GM21526 (cell line): ENCODE results near the gene LRP2.
"Not testable (repeated sequence)": the region's sequence is repeated elsewhere in the genome, so short reads cannot be mapped to it uniquely, and the experiment has no call there.

Experiments
- ATAC-seq: cut with Tn5 transposase; IDR thresholded peaks from one replicate; pipeline ENCODE4 v1.9.1; 2021; ENCODE audit warnings: moderate library complexity; ENCODE audit not compliant: unreplicated experiment, low FRiP score

LRP2 gene

DNA sequence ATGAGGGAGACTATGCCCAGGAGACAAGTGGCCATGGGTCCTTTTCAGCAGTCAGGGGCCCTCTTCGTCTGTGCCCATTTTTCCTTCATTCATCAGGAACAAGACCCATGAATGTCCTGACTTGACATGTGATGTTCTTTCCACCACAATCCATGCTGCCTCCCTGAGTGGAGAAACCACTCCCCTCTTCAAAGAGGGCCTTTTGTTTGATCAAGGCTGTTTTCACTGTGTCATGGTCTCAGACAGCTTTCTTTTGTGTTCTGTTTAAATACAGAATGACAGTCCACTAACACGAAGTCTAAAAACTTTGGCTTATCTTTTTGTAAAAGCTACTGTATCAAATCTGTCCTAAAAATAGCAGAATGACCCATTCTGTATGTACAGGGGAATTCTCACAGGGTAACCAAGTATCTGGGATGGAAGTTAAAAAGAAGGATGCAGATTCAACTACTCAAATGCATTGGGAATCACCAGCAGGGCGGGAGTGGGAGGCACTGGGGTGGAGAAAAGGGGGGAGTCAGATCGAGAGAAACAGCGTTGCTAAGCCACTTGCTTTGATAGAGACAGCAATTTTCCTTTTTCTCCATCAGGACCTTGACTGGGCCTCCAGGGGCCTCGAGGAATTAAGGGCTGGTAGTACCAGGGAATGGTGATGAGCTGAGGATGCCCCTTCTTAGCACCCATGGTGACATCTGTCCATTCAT lies 13.9 kb downstream of the LRP2 start:
- no peak for ATAC-seq

DNA sequence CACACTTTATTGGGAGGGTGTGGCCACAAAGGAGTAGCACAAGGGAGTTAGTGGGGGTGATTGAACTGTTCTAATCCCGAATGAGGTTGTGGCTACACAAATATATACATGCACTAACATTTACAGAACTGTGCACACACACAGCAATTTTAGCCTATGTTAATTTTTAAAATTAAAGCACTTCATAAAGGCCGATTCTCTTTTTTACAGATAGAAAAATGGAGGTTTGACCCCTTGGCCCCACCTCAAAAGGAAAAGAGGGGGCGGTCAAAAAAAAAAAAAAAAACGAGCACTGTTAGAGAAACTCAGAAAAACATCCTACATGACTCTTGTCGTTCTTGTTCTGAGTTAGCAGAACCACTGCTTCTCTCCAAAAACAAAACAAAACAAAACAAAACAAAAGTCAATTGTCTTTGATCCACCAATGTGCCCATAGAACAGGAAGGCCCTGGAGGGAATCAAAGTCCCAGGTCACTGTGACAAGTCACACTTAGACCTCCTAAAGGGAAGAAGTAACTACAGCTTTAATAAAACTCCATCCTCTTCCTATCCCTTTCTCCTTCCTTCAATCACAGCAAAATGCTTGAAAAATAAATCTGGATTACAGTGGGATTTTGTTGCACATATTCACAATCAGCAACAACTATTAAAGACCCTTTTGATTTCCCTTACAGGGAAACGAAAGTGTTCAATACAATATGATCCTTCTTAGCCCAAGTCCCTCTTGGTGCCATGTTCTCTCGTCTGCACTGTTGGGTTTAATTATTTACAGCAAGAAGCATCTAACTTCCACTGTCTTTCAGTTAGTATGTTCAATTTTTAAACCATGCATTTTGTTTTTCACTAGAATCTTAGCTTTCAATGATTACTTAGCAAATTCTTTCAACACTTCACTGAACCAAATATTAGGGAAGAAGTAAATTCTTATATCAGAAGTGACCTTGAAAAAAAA lies 16.6 kb downstream of the LRP2 start:
- no peak for ATAC-seq

DNA sequence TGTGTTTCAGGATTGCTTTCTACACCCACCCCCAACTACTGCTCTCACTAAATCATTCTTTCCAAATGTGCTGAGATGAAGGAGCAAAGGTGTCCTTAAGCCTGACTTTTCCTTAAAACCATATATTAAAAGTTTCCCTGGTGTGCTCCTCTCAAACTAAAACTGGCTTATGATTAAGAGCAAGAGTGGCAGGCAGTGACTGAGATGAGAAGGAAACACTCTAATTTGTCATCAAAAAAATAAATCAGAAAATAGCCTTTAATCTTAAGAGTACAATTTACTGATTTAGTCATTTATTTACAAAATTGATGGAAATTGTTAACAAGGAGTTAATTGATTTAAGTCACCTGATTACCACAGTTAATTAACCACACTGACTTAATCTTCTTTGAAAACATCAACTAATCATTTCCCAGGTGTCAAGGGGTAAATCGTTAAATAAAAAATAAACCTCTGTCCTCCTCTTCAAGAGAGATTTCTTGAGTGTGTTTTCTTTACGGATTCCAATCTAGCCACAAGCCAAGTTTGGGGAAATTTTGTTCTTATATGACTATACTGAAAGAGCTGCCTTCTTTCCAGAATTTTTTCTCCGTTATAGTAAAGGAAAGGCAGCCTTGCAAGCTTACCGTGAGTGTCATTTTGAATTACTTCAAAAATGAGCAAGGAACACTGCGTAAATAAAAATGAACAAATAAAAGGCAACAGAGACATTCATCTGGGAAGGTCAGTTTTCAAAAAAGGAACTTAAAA lies 17.4 kb downstream of the LRP2 start:
- ATAC-seq, result no peak

DNA sequence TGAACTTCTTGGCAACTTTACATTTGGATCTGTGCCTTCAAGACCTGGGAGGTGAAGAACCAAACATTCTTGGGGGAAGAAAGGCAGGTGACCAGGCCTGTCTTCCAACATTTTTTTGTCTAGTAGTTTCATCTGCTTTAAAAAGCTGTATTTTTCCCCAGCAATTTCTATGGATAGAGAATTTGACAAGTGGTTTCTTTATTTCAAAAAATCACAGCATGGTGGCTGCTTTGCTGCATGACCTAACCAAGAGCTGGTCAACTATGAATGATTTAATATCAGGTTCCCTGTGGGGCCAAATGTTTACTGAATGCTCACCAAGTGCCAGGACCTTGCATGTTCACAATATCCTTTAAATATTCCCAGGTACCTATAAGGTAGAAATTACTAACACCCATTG lies 19.1 kb downstream of the LRP2 start:
- no peak for ATAC-seq

DNA sequence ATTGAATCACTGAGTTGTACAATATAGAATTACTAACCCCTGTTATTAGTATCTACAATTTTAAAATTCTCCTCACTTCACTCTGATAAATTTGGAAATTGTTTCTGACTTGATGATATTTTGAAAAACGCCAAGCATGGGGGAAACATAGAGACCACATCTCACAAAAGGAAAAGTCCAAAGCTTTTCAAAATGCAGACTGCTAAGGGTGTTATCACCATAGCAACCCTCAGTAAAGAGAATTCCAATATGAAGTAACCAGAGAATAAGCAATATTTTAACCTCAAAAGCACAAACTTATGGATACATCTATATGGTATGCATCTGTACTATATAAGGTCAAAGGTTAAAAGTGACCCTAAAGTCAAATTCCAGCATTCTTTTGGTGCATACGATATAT lies 22.7 kb downstream of the LRP2 start:
- no peak for ATAC-seq

DNA sequence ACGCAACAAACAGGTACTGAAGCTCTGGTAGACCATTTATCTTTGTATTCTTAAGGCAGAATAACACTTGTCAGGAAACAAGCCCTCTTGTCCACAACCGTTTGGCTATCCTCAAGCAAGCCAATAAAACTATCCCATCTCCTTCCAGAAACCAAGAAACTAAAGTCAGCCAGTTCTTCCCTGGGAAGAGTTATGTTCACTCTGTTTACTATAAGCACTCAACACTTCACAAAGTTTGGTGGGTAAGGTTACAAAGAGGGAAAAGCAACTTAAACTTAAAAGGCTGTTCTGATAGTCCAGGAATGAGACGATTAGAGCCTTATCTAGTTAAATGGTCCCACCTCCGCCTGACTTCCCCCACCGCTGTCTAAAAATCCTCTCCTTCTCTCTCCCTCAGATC lies 25.6 kb downstream of the LRP2 start:
- no peak for ATAC-seq

DNA sequence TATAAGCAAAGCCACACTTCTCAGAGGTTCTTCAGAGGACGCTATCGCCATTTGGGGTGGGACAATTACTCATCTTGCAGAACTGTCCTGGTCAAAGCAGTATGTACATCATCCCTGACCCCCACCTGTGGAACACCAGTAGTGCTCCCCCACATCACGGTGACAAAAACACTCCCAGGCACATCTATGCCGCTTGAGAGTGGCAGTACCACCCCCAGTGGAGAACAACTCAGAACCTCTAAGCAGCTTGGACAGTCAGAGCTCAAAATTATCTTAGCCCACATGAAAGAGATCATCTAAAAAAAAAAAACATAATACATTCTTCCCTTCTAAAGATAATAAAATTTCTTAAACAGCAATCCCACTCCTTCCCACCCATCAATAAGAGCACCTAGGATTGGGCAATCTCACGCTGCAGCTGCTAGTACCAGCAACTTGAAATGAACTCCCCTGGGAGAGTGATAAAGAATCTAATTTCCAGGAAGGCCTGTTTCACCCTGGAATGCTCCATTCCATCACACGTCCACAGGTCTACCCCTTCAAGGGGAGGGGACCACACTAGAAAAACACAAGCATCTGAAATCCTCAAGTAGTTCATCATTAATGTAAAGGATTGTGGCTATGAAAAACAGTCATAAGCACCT lies 31.7 kb downstream of the LRP2 start:
- no peak for ATAC-seq

DNA sequence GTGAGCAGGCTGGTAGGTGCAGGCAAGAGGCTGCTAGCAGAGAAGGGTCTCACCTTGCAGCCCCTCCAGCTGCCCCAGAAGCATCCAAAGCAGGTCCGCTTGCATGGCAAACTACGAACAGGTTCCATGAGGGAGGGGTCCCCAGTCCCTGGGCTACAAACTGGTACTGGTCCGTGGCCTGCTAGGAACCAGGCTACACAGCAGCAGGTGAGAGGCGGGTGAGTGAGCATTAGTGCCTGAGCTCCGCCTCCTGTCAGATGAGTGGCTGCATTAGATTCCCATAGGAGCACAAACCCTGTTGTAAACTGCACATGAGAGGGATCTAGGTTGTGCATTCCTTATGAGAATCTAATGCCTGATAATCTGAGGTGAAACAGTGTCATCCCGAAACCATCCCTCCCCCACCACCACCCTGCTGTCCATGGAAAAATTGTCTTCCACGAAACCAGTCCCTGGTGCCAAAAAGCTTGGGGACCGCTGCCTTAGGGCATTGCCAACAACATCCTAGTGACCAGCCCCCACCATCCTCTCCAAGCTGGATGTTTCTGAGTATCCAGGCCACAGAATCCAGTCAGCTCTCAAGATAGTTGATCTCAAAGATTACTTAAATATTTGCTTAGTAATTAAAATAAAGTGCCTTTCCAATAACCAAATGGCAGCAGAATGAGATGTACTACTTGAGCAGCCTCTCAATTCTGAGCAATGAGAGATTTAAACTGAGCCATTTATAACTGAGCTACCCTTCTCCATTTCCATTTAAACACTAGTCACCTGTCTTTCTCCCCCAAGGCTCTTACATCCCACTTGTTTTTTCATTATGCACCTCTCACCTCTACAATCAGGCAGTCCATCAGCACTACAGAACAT lies 32.4 kb downstream of the LRP2 start:
- ATAC-seq, result no peak

DNA sequence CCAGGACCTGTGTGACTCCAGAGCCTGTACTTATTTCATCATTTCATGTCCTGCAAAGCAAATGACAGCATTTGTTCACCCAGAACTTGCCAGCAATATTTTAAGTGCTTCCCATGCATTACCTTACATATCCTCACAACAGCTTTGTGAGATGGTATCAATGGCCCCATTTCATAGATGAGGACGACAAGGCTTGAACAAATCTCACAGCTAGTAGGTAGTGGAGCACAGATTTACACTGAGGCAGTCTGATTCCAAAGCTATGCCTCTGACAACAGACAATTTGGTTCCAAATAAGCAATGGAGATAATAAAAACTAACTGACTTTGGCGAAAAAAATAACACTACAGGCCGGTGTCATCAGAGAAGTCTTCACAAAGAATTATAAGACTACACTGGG lies 33.5 kb downstream of the LRP2 start:
- ATAC-seq, result no peak

DNA sequence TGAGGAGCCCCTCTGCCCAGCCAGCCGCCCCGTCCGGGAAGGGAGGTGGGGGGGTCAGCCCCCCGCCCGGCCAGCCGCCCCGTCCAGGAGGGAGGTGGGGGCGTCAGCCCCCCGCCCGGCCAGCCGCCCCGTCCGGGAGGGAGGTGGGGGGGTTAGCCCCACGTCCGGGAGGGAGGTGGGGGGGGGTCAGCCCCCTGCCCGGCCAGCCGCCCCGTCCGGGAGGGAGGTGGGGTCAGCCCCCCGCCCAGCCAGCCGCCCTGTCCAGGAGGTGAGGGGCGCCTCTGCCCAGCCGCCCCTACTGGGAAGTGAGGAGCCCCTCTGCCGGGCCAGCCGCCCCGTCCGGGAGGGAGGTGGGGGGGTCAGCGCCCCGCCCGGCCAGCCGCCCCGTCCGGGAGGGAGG lies 34.5 kb downstream of the LRP2 start:
- ATAC-seq, result not testable (repeated sequence)

DNA sequence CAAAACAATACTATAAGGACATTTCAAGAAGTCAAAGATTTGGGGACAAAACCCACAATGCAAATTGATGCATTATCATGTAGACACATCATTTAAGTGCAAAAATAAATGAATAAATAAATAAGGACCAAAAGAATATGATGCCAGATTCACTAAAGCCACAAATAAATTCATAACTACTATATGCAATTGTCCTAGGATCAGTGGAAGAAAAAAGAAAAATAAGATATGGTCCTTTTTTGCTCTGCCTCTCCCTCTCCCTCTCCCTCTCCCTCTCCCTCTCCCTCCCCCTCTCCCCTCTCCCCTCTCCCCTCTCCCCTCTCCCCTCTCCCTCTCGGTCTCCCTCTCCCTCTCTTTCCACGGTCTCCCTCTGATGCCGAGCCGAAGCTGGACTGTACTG lies 36.4 kb downstream of the LRP2 start:
- not testable (repeated sequence) for ATAC-seq

DNA sequence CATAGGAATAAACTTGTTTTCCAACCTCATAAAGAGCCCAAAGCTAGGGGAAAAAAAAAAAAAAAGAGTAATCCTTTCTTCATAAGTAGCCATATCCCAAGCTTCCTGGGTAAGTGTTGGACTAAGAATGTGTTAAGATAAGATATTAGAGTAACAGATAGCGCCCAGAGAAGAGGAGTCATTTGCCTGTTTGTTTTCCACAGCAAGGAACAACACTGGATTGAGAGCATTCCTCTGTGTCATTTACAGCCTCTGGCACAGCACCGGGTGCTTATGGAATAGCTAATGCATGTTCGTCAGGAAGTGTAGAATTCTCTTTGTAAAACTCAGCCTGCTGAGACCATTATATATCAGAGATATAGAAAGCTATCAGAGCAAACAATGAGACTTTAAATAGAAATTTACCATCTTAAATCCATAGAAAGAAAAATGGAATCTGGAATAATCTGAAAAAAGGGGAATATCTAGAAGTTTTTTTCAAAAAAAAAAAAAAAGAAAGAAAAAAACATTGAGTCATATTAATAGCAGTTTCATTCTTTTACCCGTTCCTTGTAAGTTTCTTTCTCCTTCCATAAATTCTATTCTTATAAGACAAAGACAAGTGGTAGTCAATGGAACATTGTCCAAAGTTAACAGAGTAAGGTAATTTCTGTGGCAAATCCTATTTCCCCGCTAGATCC lies 37.6 kb downstream of the LRP2 start:
- no peak for ATAC-seq

DNA sequence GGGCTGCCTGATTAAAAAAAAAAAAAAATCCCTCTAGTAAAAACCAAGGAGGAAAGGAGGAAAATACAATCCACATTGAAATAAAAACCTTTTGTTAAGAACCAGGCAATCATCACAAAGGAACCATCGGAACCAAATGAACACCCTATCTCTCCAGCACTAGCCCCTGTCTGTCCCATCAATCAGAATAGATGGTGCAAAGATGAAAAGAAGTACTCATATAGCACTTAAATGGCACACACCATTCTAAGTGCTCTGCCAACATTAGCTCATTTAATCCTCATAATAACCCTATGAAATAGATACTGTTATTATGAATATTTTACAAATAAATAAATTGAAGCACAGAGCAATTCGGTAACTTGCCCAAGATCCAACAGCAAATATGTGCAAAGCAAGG lies 38.5 kb downstream of the LRP2 start:
- ATAC-seq, result no peak

DNA sequence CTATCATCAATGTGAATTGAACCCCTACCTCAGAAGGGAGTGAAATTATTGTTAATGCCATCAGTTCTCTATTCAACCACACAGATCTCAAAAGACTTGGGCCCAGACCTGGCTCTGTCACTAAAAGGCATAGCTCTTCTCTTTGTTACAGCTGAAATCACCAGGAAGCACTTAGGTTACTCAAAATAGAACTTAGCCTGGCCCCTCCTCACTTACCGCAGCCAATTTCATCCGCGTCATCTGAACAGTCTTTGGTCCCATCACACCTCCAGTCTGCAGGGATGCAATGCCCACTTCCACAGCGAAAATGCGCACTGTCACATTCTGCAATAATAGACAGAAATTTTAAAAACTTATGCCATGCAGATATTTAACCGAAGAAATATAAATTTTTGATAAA lies 41.8 kb downstream of the LRP2 start:
- no peak for ATAC-seq

DNA sequence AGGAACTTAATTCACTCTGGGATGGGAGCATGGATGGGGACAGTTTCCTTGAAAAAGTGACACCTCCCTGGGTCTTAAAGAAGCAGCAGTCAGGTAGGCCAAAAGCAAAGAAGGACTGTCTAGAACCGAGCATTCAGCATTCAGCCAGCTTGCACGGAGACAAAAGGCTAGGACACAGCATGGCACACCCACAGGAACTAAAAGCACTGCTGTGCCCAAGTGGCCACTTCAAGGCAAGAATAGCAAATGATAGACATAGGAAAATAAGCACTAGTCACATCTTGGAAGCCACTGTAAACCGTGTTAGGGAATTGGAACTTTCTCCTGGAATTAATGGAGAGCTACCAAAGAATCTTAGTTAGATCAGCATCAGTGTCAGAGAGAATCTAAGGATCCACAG lies 47.0 kb downstream of the LRP2 start:
- ATAC-seq, result no peak

DNA sequence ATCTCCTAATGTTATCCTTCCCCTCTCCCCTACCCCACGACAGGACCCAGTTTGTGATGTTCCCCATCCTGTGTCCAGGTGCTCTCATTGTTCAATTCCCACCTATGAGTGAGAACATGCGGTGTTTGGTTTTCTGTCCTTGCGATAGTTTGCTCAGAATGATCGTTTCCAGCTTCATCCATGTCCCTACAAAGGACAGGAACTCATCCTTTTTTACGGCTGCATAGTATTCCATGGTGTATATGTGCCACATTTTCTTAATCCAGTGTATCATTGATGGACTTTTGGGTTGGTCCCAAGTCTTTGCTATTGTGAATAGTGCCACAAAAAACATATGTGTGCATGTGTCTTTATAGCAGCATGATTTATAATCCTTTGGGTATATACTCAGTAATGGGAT lies 54.0 kb downstream of the LRP2 start:
- ATAC-seq, result not testable (repeated sequence)

DNA sequence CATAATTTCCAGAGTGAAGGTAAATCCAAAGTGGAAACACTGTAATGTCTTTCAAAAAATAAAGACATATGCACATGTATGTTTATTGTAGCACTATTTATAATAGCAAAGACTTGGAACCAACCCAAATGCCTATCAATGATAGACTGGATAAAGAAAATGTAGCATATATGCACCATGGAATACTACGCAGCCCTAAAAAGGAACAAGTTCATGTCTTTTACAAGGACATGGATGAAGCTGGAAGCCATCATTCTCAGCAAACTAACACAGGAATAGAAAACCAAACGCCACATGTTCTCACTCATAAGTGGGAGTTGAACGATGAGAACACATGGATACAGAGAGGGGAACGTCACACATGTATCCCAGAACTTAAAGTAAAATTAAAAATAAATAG lies 57.6 kb downstream of the LRP2 start:
- ATAC-seq, result not testable (repeated sequence)

DNA sequence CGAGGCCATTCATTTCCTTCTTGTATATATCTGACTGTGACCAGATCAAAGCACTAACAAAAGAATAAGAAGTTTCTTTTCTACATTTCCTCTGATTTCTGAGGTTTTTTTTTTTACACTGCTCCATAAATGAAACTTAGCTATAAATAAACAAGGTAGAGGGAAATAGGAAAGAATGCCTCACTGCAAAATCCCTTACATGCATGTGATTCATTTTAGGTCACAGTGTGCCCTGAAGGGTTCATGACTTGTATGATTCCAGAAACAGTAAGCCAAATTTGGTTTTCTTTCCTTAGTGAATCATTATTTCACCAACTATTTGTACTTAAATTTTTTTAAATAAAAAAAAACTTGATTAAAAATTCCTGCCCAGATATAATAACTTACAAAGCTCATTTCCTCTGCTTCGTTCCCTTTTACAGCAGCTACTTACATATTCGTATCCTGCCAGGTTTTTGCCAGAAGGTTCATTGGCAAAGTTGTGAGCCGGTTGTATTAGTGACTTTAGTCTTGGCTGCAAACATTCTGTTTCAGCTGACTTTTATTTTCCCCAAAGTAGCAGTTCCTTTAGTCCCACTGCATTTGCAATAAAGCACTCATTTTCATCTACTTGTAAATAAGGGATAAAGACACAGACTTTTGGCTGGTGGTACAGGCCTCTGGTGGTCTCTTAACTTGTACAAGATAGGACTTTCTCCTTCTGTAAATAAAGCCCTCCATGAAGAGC lies 58.6 kb downstream of the LRP2 start:
- no peak for ATAC-seq

DNA sequence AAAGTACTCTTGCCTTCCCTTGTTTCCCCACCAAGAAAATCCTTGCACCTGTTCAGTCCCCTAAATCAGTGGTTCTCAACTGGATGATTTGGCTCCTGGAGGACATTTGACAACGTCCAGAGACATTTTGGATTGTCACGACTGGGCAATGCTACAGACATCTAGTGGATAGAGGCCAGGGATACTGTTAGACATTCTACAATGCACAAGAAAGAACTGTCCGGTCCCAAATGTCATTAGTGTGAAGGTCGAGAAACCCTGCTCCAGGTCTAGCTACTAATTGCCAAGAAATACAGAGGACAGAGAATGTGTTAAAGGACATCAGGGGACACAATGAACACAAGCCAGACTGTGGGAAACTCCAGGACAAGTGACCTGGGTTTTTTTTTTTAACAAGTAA lies 60.0 kb downstream of the LRP2 start:
- ATAC-seq, result no peak
